ENCODE data around the gene C22orf31.
"Not testable (repeated sequence)": the region's sequence is repeated elsewhere in the genome, so short reads cannot be mapped to it uniquely, and the experiment has no call there.

C22orf31 gene

GRCh38 chr22:29053048-29053702, 8.5 kb downstream of the C22orf31 start:
- DNase-seq: no peak

- DNase-seq: no peak
Observed at GRCh38 chr22:29050457-29050856, 11.2 kb downstream of the C22orf31 start.

GRCh38 chr22:29049655-29050263, 11.9 kb downstream of the C22orf31 start:
- DNase-seq: no peak

- no peak for DNase-seq
Observed at GRCh38 chr22:29048822-29049654, 12.6 kb downstream of the C22orf31 start.

- DNase-seq: peak; percentile 85
Observed at GRCh38 chr22:29044657-29045176, 16.9 kb downstream of the C22orf31 start.

GRCh38 chr22:29043906-29044575, 17.6 kb downstream of the C22orf31 start:
- DNase-seq: peak; percentile 74

GRCh38 chr22:29041408-29041807, 20.2 kb downstream of the C22orf31 start:
- peak; percentile 44 for DNase-seq

- peak; percentile 82 for DNase-seq
Observed at GRCh38 chr22:29040385-29041275, 21.0 kb downstream of the C22orf31 start.

GRCh38 chr22:29039684-29040083, 21.9 kb downstream of the C22orf31 start:
- not testable (repeated sequence) for DNase-seq

GRCh38 chr22:29039148-29039547, 22.5 kb downstream of the C22orf31 start:
- DNase-seq: no peak

- DNase-seq: no peak
Observed at GRCh38 chr22:29037340-29037932, 24.2 kb downstream of the C22orf31 start.

GRCh38 chr22:29032584-29032983, 29.0 kb downstream of the C22orf31 start:
- DNase-seq: no peak

- DNase-seq: peak; percentile 9
Observed at GRCh38 chr22:29032014-29032475, 29.6 kb downstream of the C22orf31 start.

- DNase-seq: peak; percentile 94
Observed at GRCh38 chr22:29031227-29032011, 30.2 kb downstream of the C22orf31 start.

- DNase-seq: peak; percentile 76
Observed at GRCh38 chr22:29030618-29031226, 30.9 kb downstream of the C22orf31 start.

GRCh38 chr22:29030016-29030617, 31.5 kb downstream of the C22orf31 start:
- DNase-seq: no peak

- DNase-seq: no peak
Observed at GRCh38 chr22:29029202-29030000, 32.2 kb downstream of the C22orf31 start.

GRCh38 chr22:29028468-29028867, 33.2 kb downstream of the C22orf31 start:
- DNase-seq: no peak

- DNase-seq: no peak
Observed at GRCh38 chr22:29026579-29026978, 35.1 kb downstream of the C22orf31 start.

Measured in HCEC 1CT (cell line).